ENCODE data around the gene ZNF48. TPM values are rescaled to one million over a fixed set of nuclear protein-coding genes. Genes with fewer than 3 reads are reported as not detected.

ZNF48 gene
- polyA plus RNA-seq, 1 of the 3 experiments (the other 2 are of a cell fraction) = 8.8 TPM

DNA sequence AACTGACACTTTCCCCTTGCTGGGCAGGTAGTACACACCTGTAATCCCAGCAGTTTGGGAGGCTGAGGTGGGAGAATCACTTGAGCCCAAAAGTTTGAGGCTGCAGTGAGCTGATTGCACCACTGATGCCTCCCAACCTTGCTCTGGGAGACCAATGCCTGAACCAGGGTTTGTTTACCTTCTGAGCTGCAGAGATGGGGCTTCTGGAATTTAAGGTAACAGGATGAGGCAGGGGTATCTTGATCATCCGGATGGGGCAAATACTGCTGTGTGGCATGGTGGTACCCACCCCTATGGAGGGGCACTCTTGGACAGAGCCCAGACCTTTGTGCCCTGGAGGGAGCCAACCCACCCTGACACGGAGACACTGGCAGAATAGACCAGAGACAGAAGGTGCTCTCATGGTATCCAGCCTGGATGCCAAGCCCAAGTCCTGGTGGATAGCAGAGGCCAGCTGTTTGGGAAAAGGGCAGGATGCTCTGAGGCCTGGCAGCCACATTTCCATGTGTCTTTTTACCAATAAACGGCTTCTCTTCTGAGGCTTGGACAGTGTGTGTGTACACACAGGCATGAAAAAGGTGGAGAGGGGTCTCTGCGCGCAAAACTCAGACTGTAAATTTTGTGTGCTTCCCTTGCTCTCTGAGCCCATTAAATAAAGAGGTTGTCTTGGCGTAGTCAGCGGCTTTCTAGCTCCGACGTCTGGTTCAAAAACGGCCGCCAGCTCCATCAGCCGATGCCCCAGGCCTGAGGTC lies 4.4 kb downstream of the ZNF48 start:
- Histone ChIP-seq H3K4me1 (ENCODE audit: control insufficient read depth in 1 of 2, insufficient read depth in 2 of 2, low read depth in 1 of 2, low read length in 1 of 2) (peaks cover 7 to 14% of the 10 kb centered on the region in 2 experiments; a peak in 2 of 4 replicates), H3K79me2 (ENCODE audit: insufficient read depth) (peaks cover 25% of the 10 kb centered on the region), H3K4me2 (peak overlapping the region; percentile 80), H4K20me1 (ENCODE audit: insufficient read depth) (no peaks in the 10 kb centered on the region), H3K9me2 (no peaks in the 10 kb centered on the region), H3K9ac (peak overlapping the region; percentile 75), H3K27ac (ENCODE audit: low read depth in 2 of 2, low read length in 1 of 2) (peak overlapping the region; percentile 89 to 97), H3K9me3 (no peaks in the 10 kb centered on the region), H2AFZ (ENCODE audit: low read depth) (peak overlapping the region; percentile 99; the same call in 1 of the 2 replicates), H3F3A (replicated peaks; ENCODE audit: insufficient read depth) (peaks cover 33% of the 10 kb centered on the region), H3K27me3 (ENCODE audit: insufficient read depth) (no peaks in the 10 kb centered on the region), H3K36me3 (replicated peaks in 1 of 2; ENCODE audit: control insufficient read depth in 1 of 2, insufficient read depth in 2 of 2, low read length in 1 of 2) (peaks cover 5 to 18% of the 10 kb centered on the region in 2 experiments), H3K4me3 (ENCODE audit: low read depth in 2 of 2, low read length in 1 of 2) (peak overlapping the region; percentile 54 to 66)
- WGBS (ENCODE audit: low lambda C conversion rate) = 18% methylated on average over 11 of the region's 12 CpGs
- TF ChIP-seq NRF1 (IDR thresholded peaks at IDR 0.05; ENCODE audit: low read depth, low read length) = no peak
- no peak for TF ChIP-seq CHD2 (IDR thresholded peaks at IDR 0.05; ENCODE audit: low read length, partially characterized antibody)
- TF ChIP-seq FOXM1 (IDR thresholded peaks at IDR 0.05; ENCODE audit: low read depth) = no peak
- TF ChIP-seq, protein P1, sequence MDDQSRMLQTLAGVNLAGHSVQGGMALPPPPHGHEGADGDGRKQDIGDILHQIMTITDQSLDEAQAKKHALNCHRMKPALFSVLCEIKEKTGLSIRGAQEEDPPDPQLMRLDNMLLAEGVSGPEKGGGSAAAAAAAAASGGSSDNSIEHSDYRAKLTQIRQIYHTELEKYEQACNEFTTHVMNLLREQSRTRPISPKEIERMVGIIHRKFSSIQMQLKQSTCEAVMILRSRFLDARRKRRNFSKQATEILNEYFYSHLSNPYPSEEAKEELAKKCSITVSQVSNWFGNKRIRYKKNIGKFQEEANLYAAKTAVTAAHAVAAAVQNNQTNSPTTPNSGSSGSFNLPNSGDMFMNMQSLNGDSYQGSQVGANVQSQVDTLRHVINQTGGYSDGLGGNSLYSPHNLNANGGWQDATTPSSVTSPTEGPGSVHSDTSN (IDR thresholded peaks at IDR 0.05) = no peak
- TF ChIP-seq RAD21 (IDR thresholded peaks at IDR 0.05; ENCODE audit: low read length) = no peak
- TF ChIP-seq SIN3A (IDR thresholded peaks at IDR 0.05; ENCODE audit: borderline replicate concordance, low read depth, low read length) = no peak
- no peak for TF ChIP-seq RCOR1 (IDR thresholded peaks at IDR 0.05; ENCODE audit: low read length)
- TF ChIP-seq, protein P2, sequence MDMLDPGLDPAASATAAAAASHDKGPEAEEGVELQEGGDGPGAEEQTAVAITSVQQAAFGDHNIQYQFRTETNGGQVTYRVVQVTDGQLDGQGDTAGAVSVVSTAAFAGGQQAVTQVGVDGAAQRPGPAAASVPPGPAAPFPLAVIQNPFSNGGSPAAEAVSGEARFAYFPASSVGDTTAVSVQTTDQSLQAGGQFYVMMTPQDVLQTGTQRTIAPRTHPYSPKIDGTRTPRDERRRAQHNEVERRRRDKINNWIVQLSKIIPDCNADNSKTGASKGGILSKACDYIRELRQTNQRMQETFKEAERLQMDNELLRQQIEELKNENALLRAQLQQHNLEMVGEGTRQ (IDR thresholded peaks at IDR 0.05; ENCODE audit: borderline replicate concordance, low read depth, low read length) = no peak
- no peak for TF ChIP-seq POLR2AphosphoS5 (IDR thresholded peaks at IDR 0.05; ENCODE audit: low read depth, low read length)
- TF ChIP-seq, protein P3, sequence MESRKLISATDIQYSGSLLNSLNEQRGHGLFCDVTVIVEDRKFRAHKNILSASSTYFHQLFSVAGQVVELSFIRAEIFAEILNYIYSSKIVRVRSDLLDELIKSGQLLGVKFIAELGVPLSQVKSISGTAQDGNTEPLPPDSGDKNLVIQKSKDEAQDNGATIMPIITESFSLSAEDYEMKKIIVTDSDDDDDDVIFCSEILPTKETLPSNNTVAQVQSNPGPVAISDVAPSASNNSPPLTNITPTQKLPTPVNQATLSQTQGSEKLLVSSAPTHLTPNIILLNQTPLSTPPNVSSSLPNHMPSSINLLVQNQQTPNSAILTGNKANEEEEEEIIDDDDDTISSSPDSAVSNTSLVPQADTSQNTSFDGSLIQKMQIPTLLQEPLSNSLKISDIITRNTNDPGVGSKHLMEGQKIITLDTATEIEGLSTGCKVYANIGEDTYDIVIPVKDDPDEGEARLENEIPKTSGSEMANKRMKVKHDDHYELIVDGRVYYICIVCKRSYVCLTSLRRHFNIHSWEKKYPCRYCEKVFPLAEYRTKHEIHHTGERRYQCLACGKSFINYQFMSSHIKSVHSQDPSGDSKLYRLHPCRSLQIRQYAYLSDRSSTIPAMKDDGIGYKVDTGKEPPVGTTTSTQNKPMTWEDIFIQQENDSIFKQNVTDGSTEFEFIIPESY (IDR thresholded peaks at IDR 0.05; ENCODE audit: borderline replicate concordance, low read depth) = no peak
- no peak for TF ChIP-seq FOSL2 (IDR thresholded peaks at IDR 0.05; ENCODE audit: borderline replicate concordance, low read depth)
- TF ChIP-seq, protein P4, sequence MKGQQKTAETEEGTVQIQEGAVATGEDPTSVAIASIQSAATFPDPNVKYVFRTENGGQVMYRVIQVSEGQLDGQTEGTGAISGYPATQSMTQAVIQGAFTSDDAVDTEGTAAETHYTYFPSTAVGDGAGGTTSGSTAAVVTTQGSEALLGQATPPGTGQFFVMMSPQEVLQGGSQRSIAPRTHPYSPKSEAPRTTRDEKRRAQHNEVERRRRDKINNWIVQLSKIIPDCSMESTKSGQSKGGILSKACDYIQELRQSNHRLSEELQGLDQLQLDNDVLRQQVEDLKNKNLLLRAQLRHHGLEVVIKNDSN (IDR thresholded peaks at IDR 0.05; ENCODE audit: borderline replicate concordance, low read depth) = no peak
- TF ChIP-seq TAF1 (IDR thresholded peaks at IDR 0.05; ENCODE audit: borderline replicate concordance, low read depth, low read length) = no peak
- TF ChIP-seq RFX5 (IDR thresholded peaks at IDR 0.05; ENCODE audit: low read length) = no peak
- TF ChIP-seq, protein P5, sequence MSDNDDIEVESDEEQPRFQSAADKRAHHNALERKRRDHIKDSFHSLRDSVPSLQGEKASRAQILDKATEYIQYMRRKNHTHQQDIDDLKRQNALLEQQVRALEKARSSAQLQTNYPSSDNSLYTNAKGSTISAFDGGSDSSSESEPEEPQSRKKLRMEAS (IDR thresholded peaks at IDR 0.05; ENCODE audit: low read depth) = no peak
- no peak for TF ChIP-seq ELF1 (IDR thresholded peaks at IDR 0.05)
- POLR2A ChIA-PET = interaction anchor here (0.5 to 1.6 kb wide), 5 partner anchors 10 to 1031 kb away, joined by 3 to 8 read pairs (median 4); partner anchors contain the start of genes SEPTIN1 and TBC1D10B
- peak; percentile 60 for DNase-seq
- CTCF ChIA-PET = interaction anchor here (3.7 kb wide), 1 partner anchor 10 kb away, joined by 38 read pairs; the partner anchor contains the start of gene ZNF771

Data from SK-N-SH (cell line).